Neural cell (in vitro differentiated cells): ENCODE measurements around the gene CORO2A.

ENCODE experiments used
- CTCF ChIP-seq: fragments of 450-650 bp; IDR thresholded peaks from 2 replicates; pipeline ENCODE4 v1.5.1; 2014; ENCODE audit warnings: antibody characterized with exemption, mild to moderate bottlenecking, moderate library complexity; ENCODE audit not compliant: poor library complexity, severe bottlenecking
- EZH2 ChIP-seq: fragments of 200-600, 300-800 bp; shearing (Covaris generic), sonication (generic); IDR thresholded peaks from 2 replicates; pipeline ENCODE4 v1.6.1; 2014; ENCODE audit warnings: antibody characterized with exemption, low read length, borderline replicate concordance, mild to moderate bottlenecking; ENCODE audit not compliant: insufficient read depth, poor library complexity, severe bottlenecking
- POLR2AphosphoS5 ChIP-seq: IDR thresholded peaks from 2 replicates; pipeline ENCODE4 v1.6.1; 2012
- RAD21 ChIP-seq: fragments of 450-650 bp; conservative IDR thresholded peaks from 2 replicates; pipeline ENCODE4 v1.6.1; 2014; ENCODE audit warnings: antibody characterized with exemption, mild to moderate bottlenecking, moderate library complexity
- REST ChIP-seq: IDR thresholded peaks from 2 replicates; pipeline ENCODE4 v1.6.1; 2012; ENCODE audit warnings: borderline replicate concordance
- SMC3 ChIP-seq: fragments of 450-650 bp; conservative IDR thresholded peaks from 2 replicates; pipeline ENCODE4 v1.6.1; 2014; ENCODE audit warnings: antibody characterized with exemption, mild to moderate bottlenecking, moderate library complexity; ENCODE audit not compliant: poor library complexity
- TAF1 ChIP-seq: IDR thresholded peaks from 2 replicates; pipeline ENCODE4 v1.6.1; 2012; ENCODE audit warnings: low read depth

DNA sequence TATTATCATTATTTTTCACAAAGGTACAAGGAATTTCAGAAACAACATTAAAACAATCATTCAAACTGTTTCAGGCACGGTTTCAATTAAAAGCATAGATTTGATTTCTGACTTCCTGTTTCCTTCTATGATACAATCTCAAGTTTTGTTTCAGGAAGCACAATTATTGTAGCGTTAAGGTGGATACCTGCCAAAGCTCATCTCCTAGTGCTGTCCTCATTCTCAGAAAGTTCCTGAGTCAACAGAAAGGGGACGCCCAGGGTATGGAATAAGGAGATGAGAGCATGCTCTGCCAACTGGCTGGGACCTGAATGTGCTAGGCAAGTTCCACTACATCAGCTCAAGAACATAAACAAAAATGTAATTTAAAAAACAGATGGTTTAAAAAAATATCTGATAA lies 71.4 kb downstream of the CORO2A start:
- TF ChIP-seq EZH2, result no peak
- no peak for TF ChIP-seq CTCF
- TF ChIP-seq SMC3, result no peak
- TF ChIP-seq POLR2AphosphoS5, result no peak
- TF ChIP-seq TAF1, result no peak
- no peak for TF ChIP-seq RAD21
- TF ChIP-seq REST, result no peak
